Stomach (tissue), 9 donors: ENCODE results near the gene CACNG5. TPM values are rescaled to one million over a fixed set of nuclear protein-coding genes. Genes with fewer than 3 reads are reported as not detected.

Experiments used
- DNase-seq, 2 donors: peaks; one replicate each; pipeline versions ENCODE4 v3.0.0 to v3.0.0-alpha.2; 2013 to 2019
- H3K27ac ChIP-seq, 5 donors: fragments of 200-600 bp in 4 of 5; sonication (generic) in 4 of 5; one replicate each; pipeline ENCODE4 v1.5.1; 2013 to 2019; ENCODE audit warnings: mild to moderate bottlenecking in 1 of 5, moderate library complexity in 1 of 5
- H3K27me3 ChIP-seq, 3 donors: fragments of 200-600 bp; sonication (generic); one replicate each; pipeline ENCODE4 v1.5.1; 2017 to 2019; ENCODE audit warnings: mixed run types in 1 of 3
- H3K36me3 ChIP-seq, 4 donors: fragments of 200-600 bp; sonication (generic); 1 replicate in 3 of 4; 2 replicates in 1 of 4; pipeline ENCODE4 v1.5.1; 2016 to 2019
- H3K4me1 ChIP-seq, 4 donors: fragments of 200-600 bp; sonication (generic); one replicate each; pipeline ENCODE4 v1.5.1; 2016 to 2019
- H3K4me3 ChIP-seq, 4 donors: fragments of 200-600 bp; sonication (generic) in 3 of 4; one replicate each; pipeline ENCODE4 v1.5.1; 2016 to 2019; ENCODE audit warnings: mild to moderate bottlenecking in 1 of 4
- H3K9me3 ChIP-seq, 4 donors: fragments of 200-600 bp; sonication (generic); one replicate each; pipeline ENCODE4 v1.5.1; 2016 to 2019
- CTCF ChIP-seq, 7 experiments: fragments of 450-650 bp in 4 of 7; fragments of 200-600 bp in 3 of 7; sonication (generic) in 3 of 7; IDR thresholded peaks; one replicate each; pipeline ENCODE4 v1.5.1; 2016 to 2019; ENCODE audit warnings: antibody characterized with exemption in 7 of 7, control low read depth in 2 of 7, mild to moderate bottlenecking in 1 of 7
- EP300 ChIP-seq: sonication (generic); formaldehyde crosslinking; IDR thresholded peaks from one replicate; pipeline ENCODE4 v1.6.1; 2017; ENCODE audit warnings: antibody characterized with exemption
- POLR2A ChIP-seq, 4 donors: fragments of 450-650 bp; IDR thresholded peaks; one replicate each; pipeline ENCODE4 v1.6.1; 2016; ENCODE audit warnings: antibody characterized with exemption in 4 of 4, control low read depth in 2 of 4, mild to moderate bottlenecking in 1 of 4, moderate library complexity in 1 of 4
- POLR2AphosphoS5 ChIP-seq, 3 donors: sonication (generic); formaldehyde crosslinking; IDR thresholded peaks; one replicate each; pipeline ENCODE4 v1.6.1; 2016; ENCODE audit warnings: antibody characterized with exemption in 3 of 3
- WGBS, 5 donors: extraction: QIAGEN DNeasy Blood & Tissue Kit in 3 of 5; methylation state at CpG; one replicate each; pipeline versions ENCODE4 v1.1.5 to v1.1.7; 2013 to 2018; 5-methylcytosine and 5-hydroxymethylcytosine counted together
- intact Hi-C: fragments of 100-400 bp; cut with DNase I; formaldehyde crosslinking; loops from one replicate; pipeline ENCODE4 v1.15.1; 2023; ENCODE audit warnings: low total_unique reads
- polyA plus RNA-seq, 3 donors: library from polyadenylated mRNA; stranded (reverse); fragments of 200-250 nt; gene quantifications; one replicate each; pipeline ENCODE4 v1.2.3, GENCODE V29; 2013
- total RNA-seq, 5 donors: library from RNA; depleted of rRNA; stranded (reverse); fragments of >200 nt; gene quantifications; one replicate each; pipeline versions ENCODE4 v1.1.0 to v1.2.3, GENCODE V29; 2014 to 2016
- donor health status: healthy with polysubstance abuse.
- donor health status: Bipolar disorder and iron deficiency.
- donor health status: healthy.

CACNG5 gene
- total and polyA plus RNA-seq, 8 donors: not detected

- WGBS, 5 donors: 72 to 77% (median 74%) methylated on average over 14 of the region's 14 CpGs
- no peaks in the 10 kb centered on the region for H3K4me1 ChIP-seq
- no peak overlapping the region for H3K4me3 ChIP-seq
- TF ChIP-seq CTCF (IDR thresholded peaks at IDR 0.05): no peak
- no peak for TF ChIP-seq POLR2AphosphoS5 (IDR thresholded peaks at IDR 0.05)
- no peak for TF ChIP-seq EP300
- no peak for TF ChIP-seq POLR2A (IDR thresholded peaks at IDR 0.05)
- H3K27me3 ChIP-seq: peaks cover 0 to 7% (median 0%) of the 10 kb centered on the region in 3 donors
- intact Hi-C loops: no loop called here
- H3K9me3 ChIP-seq: peaks cover 0 to 5% (median 3%) of the 10 kb centered on the region in 4 donors
- no peak overlapping the region for H3K27ac ChIP-seq
- no peak for DNase-seq
- no peaks in the 10 kb centered on the region for H3K36me3 ChIP-seq
These were observed 14.2 kb downstream of the CACNG5 start for GRCh38 chr17:66849032-66849655.

- no peak overlapping the region for H3K4me3 ChIP-seq
- intact Hi-C loops: no loop called here
- peaks cover 0 to 7% (median 0%) of the 10 kb centered on the region in 3 donors for H3K27me3 ChIP-seq
- 58 to 80% (median 72%) methylated on average over 4 of the region's 4 CpGs for WGBS, 5 donors
- H3K36me3 ChIP-seq: no peaks in the 10 kb centered on the region
- peaks cover 0 to 11% (median 9%) of the 10 kb centered on the region in 4 donors for H3K9me3 ChIP-seq
- no peak overlapping the region for H3K27ac ChIP-seq
- DNase-seq: no peak
- no peaks in the 10 kb centered on the region for H3K4me1 ChIP-seq
- TF ChIP-seq POLR2AphosphoS5 (IDR thresholded peaks at IDR 0.05) (no peak), CTCF (IDR thresholded peaks at IDR 0.05) (no peak), EP300 (no peak), POLR2A (IDR thresholded peaks at IDR 0.05) (no peak)
These were observed 15.1 kb downstream of the CACNG5 start for GRCh38 chr17:66849851-66850580.

- Histone ChIP-seq H3K4me3 (no peak overlapping the region), H3K9me3 (peaks cover 0 to 15% (median 12%) of the 10 kb centered on the region in 4 donors), H3K27ac (no peak overlapping the region), H3K36me3 (no peaks in the 10 kb centered on the region), H3K4me1 (no peaks in the 10 kb centered on the region), H3K27me3 (peaks cover 0 to 7% (median 0%) of the 10 kb centered on the region in 3 donors)
- TF ChIP-seq POLR2A (IDR thresholded peaks at IDR 0.05) (no peak), CTCF (IDR thresholded peaks at IDR 0.05) (no peak)
- intact Hi-C loops: no loop called here
- 55 to 74% (median 61%) methylated on average over 3 of the region's 3 CpGs for WGBS, 5 donors
- no peak for DNase-seq
These were observed 15.8 kb downstream of the CACNG5 start for GRCh38 chr17:66850692-66851091.

GRCh38 chr17:66855204-66855603, 20.3 kb downstream of the CACNG5 start:
- 70 to 78% (median 74%) methylated on average over 10 of the region's 10 CpGs for WGBS, 5 donors
- H3K4me3 ChIP-seq: no peak overlapping the region
- H3K36me3 ChIP-seq: no peaks in the 10 kb centered on the region
- H3K4me1 ChIP-seq: no peaks in the 10 kb centered on the region
- no peak for DNase-seq
- H3K9me3 ChIP-seq: peaks cover 0 to 15% (median 8%) of the 10 kb centered on the region in 4 donors
- no peaks in the 10 kb centered on the region for H3K27me3 ChIP-seq
- TF ChIP-seq CTCF (IDR thresholded peaks at IDR 0.05) (no peak), EP300 (no peak), POLR2A (IDR thresholded peaks at IDR 0.05) (no peak), POLR2AphosphoS5 (IDR thresholded peaks at IDR 0.05) (no peak)
- no peak overlapping the region for H3K27ac ChIP-seq
- intact Hi-C loops: no loop called here
